GM12892 (cell line): ENCODE data around the gene SUSD1.

Source experiments
- POLR2A ChIP-seq: IDR thresholded peaks from 2 replicates; pipeline ENCODE4 v1.6.1; 2011; ENCODE audit warnings: low read depth, low read length, control low read depth
- POLR2AphosphoS5 ChIP-seq: IDR thresholded peaks from 2 replicates; pipeline ENCODE4 v1.6.1; 2011; ENCODE audit warnings: low read depth, low read length, control low read depth
- TAF1 ChIP-seq: IDR thresholded peaks from 2 replicates; pipeline ENCODE4 v1.6.1; 2011; ENCODE audit warnings: low read depth, mild to moderate bottlenecking, control low read depth, low read length, borderline replicate concordance

GRCh38 chr9:112130347-112130746 lies 44.8 kb downstream of the SUSD1 start:
- TF ChIP-seq POLR2A = no peak
- TF ChIP-seq TAF1 = no peak
- TF ChIP-seq POLR2AphosphoS5 = no peak
